PC-3 (cell line): ENCODE data around the gene PITPNM3.

ENCODE experiments used
- EZH2 ChIP-seq: fragments of 300-600 bp; sonication (generic); IDR thresholded peaks from one replicate; pipeline ENCODE4 v1.6.1; 2017; ENCODE audit warnings: antibody characterized with exemption, mild to moderate bottlenecking, low read length; ENCODE audit not compliant: unreplicated experiment
- EZH2phosphoT487 ChIP-seq: fragments of 300-600 bp; sonication (generic); IDR thresholded peaks from 2 replicates; pipeline ENCODE4 v1.6.1; 2018; ENCODE audit warnings: mild to moderate bottlenecking, antibody characterized with exemption, low read length, borderline replicate concordance
- TF ChIP-seq, protein P1 (sequence below): fragments of 300-600 bp; sonication (generic); conservative IDR thresholded peaks from 2 replicates; pipeline ENCODE4 v1.5.1; 2017; ENCODE audit warnings: antibody characterized with exemption, low read depth, mild to moderate bottlenecking, low read length

DNA sequence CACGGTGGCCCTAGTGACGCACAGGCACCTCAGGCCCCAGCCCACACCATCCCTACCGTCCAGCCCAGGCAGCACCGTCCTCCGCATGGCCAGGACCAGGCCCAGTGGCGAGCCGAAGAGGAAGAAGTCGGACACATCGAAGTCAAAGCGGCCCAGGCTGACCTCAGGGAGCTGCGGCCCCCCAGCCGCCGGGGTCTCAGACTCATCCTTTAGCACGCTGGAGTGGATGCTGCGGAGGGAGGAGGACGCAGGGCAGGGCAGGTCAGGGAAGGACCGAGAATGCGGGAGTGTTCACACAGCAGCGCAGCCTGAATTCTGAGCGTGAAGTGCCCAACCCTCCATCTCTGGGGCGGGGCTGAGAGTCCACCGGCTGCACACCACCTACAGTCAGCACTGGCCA, 82.0 kb downstream of the PITPNM3 start:
- TF ChIP-seq EZH2phosphoT487 (no peak), EZH2 (no peak)
- TF ChIP-seq, protein P1, sequence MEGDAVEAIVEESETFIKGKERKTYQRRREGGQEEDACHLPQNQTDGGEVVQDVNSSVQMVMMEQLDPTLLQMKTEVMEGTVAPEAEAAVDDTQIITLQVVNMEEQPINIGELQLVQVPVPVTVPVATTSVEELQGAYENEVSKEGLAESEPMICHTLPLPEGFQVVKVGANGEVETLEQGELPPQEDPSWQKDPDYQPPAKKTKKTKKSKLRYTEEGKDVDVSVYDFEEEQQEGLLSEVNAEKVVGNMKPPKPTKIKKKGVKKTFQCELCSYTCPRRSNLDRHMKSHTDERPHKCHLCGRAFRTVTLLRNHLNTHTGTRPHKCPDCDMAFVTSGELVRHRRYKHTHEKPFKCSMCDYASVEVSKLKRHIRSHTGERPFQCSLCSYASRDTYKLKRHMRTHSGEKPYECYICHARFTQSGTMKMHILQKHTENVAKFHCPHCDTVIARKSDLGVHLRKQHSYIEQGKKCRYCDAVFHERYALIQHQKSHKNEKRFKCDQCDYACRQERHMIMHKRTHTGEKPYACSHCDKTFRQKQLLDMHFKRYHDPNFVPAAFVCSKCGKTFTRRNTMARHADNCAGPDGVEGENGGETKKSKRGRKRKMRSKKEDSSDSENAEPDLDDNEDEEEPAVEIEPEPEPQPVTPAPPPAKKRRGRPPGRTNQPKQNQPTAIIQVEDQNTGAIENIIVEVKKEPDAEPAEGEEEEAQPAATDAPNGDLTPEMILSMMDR, result no peak
